NCI-H146 (cell line): ENCODE data around the gene OBSL1.

Experiments
- DNase-seq: peaks from one replicate; lab custom pipeline; 2025; lab: John Stamatoyannopoulos, UW

Gene OBSL1

DNA sequence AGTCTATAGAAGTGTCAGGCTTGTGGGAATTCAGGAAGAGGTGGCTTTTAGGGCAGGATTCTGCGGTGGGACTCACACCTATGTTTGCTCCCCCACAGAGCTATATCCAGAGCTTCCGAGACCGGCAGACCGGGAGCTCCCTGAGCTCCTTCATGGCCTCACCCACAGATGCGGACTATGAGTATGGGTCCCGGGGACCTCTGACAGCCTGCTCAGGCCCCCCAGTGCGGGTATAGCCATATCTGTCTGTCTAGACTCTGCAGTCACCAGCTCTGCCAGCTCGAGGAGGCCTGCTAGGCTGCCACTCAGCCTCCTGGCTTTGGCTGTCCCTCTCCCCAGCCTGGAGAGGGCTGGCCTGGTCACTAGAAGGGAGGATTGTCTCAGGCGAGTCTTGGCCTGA, 21.7 kb downstream of the OBSL1 start:
- no peak for DNase-seq

DNA sequence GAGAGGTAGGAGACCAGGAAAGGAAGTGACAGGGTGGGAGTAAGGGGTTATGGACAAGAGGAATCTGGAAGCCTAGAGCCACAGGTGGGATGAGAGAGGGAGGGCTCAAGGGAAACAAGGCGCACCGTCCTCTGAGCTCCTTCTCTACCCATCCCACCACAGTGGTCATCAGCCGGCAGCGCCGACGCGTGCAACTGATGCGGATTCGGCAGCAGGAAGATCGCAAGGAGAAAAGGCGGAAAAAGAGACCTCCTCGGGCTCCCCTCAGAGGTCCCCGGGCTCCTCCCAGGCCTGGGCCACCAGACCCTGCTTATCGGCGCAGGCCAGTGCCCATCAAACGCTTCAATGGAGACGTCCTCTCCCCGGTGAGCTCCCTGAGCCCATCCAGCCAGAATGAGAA, 22.3 kb downstream of the OBSL1 start:
- DNase-seq, result no peak

DNA sequence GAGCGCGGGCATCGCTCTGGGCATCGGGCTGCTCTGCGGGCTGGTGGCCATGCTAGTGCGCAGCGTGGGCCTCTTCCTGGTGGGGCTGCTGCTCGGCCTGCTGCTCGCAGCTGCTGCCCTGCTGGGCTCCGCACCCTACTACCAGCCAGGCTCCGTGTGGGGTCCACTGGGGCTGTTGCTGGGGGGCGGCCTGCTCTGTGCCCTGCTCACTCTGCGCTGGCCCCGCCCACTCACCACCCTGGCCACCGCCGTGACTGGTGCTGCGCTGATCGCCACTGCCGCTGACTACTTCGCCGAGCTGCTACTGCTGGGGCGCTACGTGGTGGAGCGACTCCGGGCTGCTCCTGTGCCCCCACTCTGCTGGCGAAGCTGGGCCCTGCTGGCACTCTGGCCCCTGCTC, 23.7 kb downstream of the OBSL1 start:
- DNase-seq, result no peak

DNA sequence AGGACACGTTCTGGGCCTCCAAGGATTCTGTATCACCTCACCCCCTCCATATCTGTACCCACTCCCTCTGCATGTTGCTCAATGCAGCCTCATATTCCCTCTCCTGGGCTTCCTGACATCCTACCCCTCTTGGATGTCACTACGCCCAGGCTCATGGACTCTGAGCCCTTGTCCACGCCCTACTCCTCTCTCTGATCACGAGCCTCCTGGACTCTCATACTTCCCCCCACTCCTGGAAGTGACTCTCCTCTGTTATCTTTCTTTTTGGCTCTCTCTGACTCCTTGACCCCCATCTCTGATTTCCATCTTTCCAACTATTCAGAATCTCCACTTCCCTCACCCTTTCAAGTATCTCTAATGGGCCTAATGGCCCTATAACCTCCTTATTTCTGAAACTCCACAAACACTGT, 25.4 kb downstream of the OBSL1 start:
- DNase-seq, result no peak

DNA sequence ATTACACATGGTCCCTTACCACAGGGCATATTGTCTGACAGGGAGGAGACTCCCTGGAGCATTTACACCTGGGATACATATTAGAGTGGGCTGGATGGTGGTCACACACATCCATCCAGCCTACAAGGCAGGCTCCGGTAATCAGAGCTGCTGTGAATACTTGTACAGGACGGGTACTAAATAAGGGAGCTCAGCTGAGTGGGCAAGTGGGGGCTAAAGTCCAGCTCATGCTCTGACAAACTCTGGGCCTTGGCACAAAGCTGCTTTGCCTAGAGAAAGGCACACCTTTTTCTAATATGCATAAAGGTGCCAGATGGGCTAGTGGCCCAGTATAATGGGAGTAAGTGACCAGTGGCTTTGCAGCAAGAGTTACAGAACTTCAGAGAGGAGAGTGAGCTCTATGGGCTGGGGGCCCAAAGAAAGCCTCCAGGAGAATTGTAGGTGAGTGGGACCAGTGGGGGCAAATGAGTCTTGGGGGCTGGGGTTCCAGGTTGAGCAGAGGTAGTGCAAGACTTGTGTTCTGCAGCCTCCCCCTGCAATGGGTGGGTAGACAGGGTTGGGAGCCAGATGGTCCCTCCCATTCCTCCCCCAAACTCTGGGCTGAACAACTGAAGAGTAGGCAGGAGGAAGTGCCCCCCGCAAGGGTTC, 25.9 kb downstream of the OBSL1 start:
- DNase-seq, result no peak

GRCh38 chr2:219544567-219544966, 26.8 kb downstream of the OBSL1 start:
- no peak for DNase-seq

DNA sequence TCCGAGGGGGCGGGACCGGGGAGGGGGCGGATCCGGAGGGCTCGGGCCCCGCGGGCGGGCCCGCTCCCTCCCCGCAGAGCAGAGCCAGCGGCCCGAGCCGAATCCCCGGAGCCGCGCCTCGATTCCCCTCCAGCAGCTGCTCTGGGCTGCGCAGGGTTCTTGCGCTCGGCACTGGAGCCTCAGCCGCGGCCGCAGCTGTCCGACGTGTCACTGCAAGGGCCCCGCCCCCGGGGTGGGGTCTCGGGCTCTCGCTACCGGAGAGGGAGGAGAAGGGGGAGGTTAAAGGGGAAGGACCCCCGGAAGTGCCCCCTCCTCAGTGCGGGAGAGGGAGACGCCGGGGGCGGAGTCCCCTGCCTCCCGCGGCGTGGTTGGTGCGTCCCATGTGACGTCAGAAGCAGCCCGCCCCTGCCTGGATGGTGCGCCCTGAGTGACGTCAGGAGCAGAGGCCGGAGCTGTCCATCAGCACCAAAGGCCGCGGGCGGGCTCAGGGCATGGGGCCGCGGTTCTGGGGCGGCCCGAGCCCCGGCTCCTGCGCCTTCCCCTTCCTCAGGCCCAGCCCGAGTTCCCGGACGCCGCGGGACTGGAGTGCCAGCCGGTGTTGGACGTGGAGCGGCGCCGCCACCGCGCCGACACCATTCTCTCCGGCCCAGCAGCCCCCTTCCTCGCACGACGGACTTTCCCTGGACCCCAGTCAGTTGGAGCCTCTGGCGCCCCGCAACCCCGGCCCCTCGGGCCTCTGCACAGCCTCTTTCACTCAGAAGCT, 27.6 kb downstream of the OBSL1 start, which contains the start of the genes CHPF and TMEM198:
Gene CHPF (minus strand): TSS at position 214 of the 763 bp plus-strand sequence. CDS start 271 bp downstream, outside the sequence.
Gene TMEM198 (plus strand): TSS at position 433 of the 763 bp plus-strand sequence. CDS start 700 bp downstream, outside the sequence.
- peak; percentile 98 for DNase-seq

GRCh38 chr2:219542931-219543595, 28.3 kb downstream of the OBSL1 start:
- DNase-seq, result peak; percentile 20

- DNase-seq, result peak; percentile 82
These were observed 29.6 kb downstream of the OBSL1 start for GRCh38 chr2:219541611-219542180.

GRCh38 chr2:219540784-219541504, 30.4 kb downstream of the OBSL1 start:
- DNase-seq, result no peak

DNA sequence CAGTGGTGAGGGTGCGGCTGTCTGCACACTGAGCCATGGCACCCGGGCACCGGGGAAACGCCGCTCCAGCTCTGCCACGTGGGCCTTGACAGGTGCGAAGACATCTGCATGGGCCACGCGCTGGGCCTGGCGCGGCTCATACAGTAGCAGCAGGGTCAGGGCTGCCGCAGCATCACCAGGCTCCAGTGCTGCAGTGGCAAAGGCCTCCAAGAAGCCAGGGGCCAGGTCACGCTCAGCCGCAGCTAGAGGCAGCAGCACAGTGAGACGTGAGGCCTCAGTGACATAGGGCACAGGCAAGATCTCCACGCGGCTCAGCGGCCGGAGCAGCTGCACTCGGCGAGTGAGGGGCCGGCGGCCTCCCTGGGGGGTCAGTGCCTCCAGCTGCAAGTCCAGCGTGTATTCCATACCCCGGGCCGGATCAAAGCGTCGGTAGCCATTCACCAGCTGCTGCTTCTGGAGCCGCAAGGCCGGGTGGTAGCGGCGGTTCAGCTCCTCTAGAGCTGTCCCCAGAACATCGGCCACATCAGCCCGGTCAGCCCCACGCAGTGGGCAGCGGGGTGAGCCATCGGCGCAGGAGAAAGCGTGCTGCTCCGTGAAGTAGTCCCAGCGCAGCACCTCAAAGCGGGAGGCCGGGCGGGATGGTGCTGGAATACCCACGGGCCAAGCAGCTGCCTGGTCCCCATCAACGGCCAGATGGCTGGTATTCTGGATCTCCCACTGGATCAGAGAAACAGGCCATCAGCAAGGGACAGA, 31.2 kb downstream of the OBSL1 start:
- DNase-seq, result no peak

- DNase-seq, result no peak
These were observed 32.2 kb downstream of the OBSL1 start for GRCh38 chr2:219538956-219539788.

DNA sequence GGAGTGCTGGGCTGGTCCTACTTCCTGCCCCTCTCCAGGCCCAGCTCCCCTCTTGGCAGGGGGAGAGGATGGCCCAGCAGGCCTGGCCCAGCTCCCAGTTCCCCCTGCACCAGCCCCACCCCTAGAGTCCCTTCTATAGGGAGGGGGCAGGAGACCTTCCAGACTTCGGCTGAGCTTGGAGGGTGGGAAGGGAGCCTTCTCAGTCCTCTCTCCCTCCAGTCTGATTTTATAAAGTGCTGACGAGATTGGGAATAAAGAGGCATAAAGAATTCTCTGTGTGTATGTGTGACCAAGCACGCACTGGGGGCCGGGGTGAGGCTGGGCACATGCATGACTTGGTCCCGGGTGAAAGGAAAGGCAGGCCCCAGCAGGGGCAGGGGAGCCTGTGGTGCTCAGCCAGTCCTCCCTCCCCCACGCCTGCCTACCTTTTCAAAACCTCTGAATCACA, 32.8 kb downstream of the OBSL1 start:
- no peak for DNase-seq

DNA sequence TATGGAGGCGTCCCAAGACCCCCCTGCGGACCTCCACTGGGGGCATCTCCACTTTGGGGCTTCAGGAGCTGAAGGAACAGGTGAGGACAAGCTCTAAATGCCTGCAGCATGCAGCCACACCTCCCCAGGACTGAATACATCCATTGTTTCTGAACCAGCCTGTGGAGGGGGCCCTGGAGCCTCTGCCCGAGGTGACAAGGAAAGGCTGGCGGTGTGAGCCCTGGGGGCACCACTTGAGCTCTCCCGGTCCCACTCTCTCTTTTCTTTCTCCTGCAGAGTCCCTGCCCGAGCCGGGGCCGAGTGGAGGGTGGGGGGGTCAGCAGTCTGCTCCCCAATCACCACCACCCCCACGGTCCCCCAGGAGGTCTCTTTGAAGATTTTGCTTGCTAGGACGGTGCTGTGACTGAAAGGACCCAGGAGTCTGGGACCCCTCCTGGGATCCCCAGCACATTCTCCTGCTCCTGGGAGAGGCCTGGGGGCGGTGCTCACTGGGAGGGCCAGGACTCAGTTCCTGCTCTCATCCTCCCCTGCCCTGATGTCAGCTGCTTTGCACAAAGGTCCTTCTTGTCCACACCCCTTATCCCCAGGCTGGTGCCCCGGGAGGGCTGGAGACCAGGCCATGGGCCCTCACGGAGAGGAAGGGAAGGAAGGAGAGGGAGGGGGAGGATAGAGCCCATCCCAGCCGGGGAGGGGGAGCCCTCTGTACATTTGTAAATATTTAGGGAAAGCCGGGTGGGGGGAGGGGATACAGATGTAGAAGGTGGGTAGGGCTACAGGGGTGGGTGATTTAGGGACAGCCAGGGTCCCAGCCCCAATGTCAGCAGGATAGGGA, 33.5 kb downstream of the OBSL1 start:
- DNase-seq, result no peak

DNA sequence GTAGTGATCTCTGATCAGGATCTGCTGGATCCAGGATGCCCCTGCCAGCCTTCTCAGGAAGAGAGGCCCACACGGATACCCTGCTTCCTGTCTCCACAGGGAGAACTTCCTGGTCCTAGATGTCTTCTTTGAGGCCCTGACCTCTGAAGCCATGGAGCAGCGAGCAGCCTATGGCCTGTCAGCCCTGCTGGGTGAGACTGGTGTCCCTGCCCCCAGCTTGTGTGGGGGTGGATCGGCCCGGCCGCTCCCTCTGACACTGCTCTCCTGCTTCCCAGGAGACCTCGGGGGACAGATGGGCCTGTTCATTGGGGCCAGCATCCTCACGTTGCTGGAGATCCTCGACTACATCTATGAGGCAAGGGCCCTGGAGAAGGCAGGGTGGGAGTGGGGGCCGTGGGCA, 34.4 kb downstream of the OBSL1 start:
- no peak for DNase-seq

- no peak for DNase-seq
These were observed 34.9 kb downstream of the OBSL1 start for GRCh38 chr2:219536425-219536824.

DNA sequence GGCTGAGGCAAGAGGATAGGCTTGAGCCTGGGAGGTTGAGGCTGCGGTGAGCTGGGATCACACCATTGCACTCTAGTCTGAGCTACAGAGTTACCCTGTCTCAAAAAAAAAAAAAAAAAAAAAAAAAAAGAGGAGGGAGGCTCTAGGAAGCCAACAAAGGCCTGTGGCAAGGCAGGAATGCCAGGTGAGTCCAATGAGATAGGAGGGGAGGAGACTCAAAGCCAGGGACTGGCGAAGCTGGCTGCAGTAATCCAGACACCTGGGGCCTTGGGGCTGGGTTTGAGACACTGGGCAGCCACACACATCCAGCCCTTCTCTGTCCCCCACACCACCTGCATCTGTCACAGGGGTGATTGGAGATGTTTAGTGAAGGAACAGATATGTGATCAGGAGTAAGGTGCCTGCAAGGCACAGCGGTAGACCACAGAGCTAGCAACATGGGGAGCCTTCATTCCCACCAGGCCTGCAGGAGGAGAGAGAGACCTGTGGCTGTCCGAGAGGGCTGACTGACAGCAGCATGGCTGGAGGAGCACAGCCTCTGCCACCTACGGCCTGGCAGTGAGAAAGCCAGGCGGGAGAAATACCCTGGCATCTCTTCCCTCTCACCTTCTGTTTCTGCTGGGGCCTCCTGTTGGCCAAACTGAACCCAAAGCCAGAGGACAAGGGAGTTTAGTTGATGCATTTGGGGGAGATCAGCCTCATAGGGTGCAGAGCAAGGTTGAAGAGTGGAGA, 37.2 kb downstream of the OBSL1 start:
- peak; percentile 10 for DNase-seq

DNA sequence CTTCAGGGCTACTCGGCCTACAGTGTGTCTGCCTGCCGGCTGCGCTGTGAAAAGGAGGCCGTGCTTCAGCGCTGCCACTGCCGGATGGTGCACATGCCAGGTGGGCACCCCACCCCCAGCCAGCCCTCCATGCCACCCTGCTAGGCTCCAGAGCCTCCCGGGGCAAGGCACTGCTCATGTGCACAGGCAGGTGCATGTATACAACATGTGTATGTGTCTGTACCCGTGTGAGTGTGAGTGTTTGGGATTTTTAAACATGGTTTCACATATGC, 39.0 kb downstream of the OBSL1 start:
- DNase-seq, result no peak
